GM20000 (cell line): ENCODE measurements around the gene PRKAR2A.
A peak's percentile ranks its signal among the peaks of the same experiment; 100 is the strongest.

Experiments
- DNase-seq: peaks from one replicate; pipeline ENCODE4 v3.0.0; 2012; ENCODE audit warnings: low spot score
- TF ChIP-seq, protein P1 (sequence below): IDR thresholded peaks from 2 replicates; pipeline ENCODE4 v1.5.1; 2012; ENCODE audit warnings: mild to moderate bottlenecking, control low read depth; ENCODE audit errors: extremely low read depth, missing control alignments

The PRKAR2A gene

GRCh38 chr3:48856469-48856868 is 8.8 kb upstream of the PRKAR2A start:
- DNase-seq: no peak
- TF ChIP-seq, protein P1, sequence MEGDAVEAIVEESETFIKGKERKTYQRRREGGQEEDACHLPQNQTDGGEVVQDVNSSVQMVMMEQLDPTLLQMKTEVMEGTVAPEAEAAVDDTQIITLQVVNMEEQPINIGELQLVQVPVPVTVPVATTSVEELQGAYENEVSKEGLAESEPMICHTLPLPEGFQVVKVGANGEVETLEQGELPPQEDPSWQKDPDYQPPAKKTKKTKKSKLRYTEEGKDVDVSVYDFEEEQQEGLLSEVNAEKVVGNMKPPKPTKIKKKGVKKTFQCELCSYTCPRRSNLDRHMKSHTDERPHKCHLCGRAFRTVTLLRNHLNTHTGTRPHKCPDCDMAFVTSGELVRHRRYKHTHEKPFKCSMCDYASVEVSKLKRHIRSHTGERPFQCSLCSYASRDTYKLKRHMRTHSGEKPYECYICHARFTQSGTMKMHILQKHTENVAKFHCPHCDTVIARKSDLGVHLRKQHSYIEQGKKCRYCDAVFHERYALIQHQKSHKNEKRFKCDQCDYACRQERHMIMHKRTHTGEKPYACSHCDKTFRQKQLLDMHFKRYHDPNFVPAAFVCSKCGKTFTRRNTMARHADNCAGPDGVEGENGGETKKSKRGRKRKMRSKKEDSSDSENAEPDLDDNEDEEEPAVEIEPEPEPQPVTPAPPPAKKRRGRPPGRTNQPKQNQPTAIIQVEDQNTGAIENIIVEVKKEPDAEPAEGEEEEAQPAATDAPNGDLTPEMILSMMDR: no peak

GRCh38 chr3:48855681-48856447 is 8.2 kb upstream of the PRKAR2A start:
- TF ChIP-seq, protein P1: no peak
- no peak for DNase-seq

DNA sequence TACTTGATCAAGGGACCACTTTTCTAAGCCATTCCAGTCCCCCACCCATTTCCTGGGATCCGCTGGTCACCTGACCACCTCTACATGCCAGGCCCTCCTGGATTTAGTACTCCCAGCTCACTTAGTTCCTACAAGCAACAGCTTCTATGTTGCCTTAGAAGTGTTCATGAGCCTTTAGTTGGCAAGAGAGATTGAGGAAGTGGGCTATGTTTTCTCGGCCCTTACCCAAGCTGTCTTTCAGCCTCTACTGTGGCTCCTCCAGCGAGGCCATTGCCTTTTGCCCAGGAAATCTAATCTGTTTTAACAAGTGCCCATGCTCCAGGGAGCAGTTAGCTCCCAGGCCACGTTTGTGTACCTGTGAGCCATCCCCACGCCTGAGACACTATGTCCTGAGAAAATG is 4.5 kb upstream of the PRKAR2A start:
- TF ChIP-seq, protein P1: no peak
- no peak for DNase-seq

- TF ChIP-seq, protein P1: no peak
- no peak for DNase-seq
Observed at GRCh38 chr3:48851407-48851806, 3.7 kb upstream of the PRKAR2A start.

DNA sequence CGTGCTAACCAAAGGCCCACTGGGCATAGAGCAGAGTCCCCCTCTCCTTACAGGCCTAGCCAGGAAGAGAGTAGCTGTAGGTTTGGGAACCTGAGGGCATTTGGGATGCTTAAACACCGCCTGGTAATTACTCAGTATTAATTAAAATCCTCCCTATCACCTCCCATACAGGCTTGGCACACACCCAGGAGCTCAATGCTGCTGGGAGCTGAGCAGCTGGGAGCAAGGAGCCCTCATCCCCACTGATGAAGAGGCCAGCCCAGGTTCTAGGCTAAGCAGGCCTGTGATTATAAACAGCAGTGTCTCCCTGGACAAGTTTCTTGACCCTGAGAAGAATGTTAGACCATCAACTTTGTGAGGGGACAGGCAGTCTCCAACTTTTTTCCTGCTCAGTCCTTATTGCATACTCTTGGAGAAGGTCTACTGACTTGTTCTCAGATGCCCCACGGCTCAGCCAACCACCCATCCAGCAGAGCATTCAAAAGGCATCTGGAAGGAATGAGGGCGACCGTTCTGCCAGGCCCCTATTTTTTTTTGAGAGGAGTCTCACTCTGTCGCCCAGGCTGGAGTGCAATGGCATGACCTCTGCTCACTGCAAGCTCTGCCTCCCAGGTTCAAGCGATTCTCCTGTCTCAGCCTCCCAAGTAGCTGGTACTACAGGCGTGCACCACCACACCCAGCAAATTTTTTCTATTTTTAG is 1.3 kb upstream of the PRKAR2A start:
- TF ChIP-seq, protein P1: no peak

GRCh38 chr3:48847053-48847503 is 596 bp downstream of the PRKAR2A start:
- DNase-seq: peak; percentile 54
- TF ChIP-seq, protein P1: no peak

More for the DNA sequence above, 1.3 kb upstream of the PRKAR2A start:
- DNase-seq: no peak

- DNase-seq: no peak
- TF ChIP-seq, protein P1: no peak
Observed at GRCh38 chr3:48845170-48845569, 2.5 kb downstream of the PRKAR2A start.
